ENCODE results near the gene COLGALT1. TPM values are rescaled to one million over a fixed set of nuclear protein-coding genes. Genes with fewer than 3 reads are reported as not detected.

Gene COLGALT1
- total RNA-seq, 1 experiment from 2014 or later, result 86.0 TPM

- Histone ChIP-seq H3K27me3 (ENCODE audit: insufficient read depth, low read length) (no peaks in the 10 kb centered on the region), H3K36me3 (ENCODE audit: control insufficient read depth in 1 of 2, insufficient read depth in 2 of 2, low read length in 2 of 2) (no peaks in the 10 kb centered on the region), H3K4me3 (replicated peaks in 1 of 2; ENCODE audit: low read depth in 1 of 2, low read length in 2 of 2) (no peak overlapping the region), H4K20me1 (ENCODE audit: insufficient read depth) (no peaks in the 10 kb centered on the region), H2AFZ (ENCODE audit: low read depth, low read length, poor library complexity, severe bottlenecking) (no peak overlapping the region), H3K9me3 (ENCODE audit: control insufficient read depth in 1 of 2, insufficient read depth in 1 of 2, low read depth in 1 of 2, low read length in 2 of 2) (no peaks in the 10 kb centered on the region), H3K4me2 (ENCODE audit: low read length) (no peak overlapping the region), H3K27ac (ENCODE audit: low read depth, low read length) (no peak overlapping the region), H3K4me1 (ENCODE audit: control insufficient read depth in 1 of 2, insufficient read depth in 2 of 2, low read length in 2 of 2) (peaks cover 5 to 16% of the 10 kb centered on the region in 2 experiments; a peak in 3 of 4 replicates), H3K9ac (ENCODE audit: low read length) (no peak overlapping the region), H3K79me2 (ENCODE audit: insufficient read depth, low read length) (no peaks in the 10 kb centered on the region), H3K9me2 (ENCODE audit: insufficient read depth) (no peaks in the 10 kb centered on the region)
- ChIA-PET POLR2A (no interaction called here), CTCF (no interaction called here), RAD21 (ENCODE audit: low non-redundant PET in 1 of 2, low total read pairs in 2 of 2, uncharacterized antibody in 2 of 2, unreplicated experiment in 2 of 2) (no interaction called here)
- peak; percentile 69; the same call in 1 of the 2 replicates for ATAC-seq
- no peak for TF ChIP-seq POLR2AphosphoS5 (IDR thresholded peaks at IDR 0.05; ENCODE audit: low read depth, low read length)
- 0 out of 2 replicates have a peak, but pooled peaks have one; percentile 20 for TF ChIP-seq CBX3 (IDR thresholded peaks at IDR 0.05; ENCODE audit: low read depth)
- no TSS peak for BruUV-seq (replicated peaks)
- intact Hi-C loops (cut with micrococcal nuclease), result no loop called here
- DNase-seq (ENCODE audit: low read depth, low spot score), result peak; percentile 22
Measured at GRCh38 chr19:17549085-17549740, 6.2 kb upstream of the COLGALT1 start.

GRCh38 chr19:17550076-17550667 lies 5.3 kb upstream of the COLGALT1 start:
- Histone ChIP-seq H3K79me2 (ENCODE audit: insufficient read depth, low read length) (no peaks in the 10 kb centered on the region), H3K9me3 (ENCODE audit: control insufficient read depth in 1 of 2, insufficient read depth in 1 of 2, low read depth in 1 of 2, low read length in 2 of 2) (no peaks in the 10 kb centered on the region), H3K9ac (ENCODE audit: low read length) (no peak overlapping the region), H4K20me1 (ENCODE audit: insufficient read depth) (no peaks in the 10 kb centered on the region), H3K4me3 (replicated peaks in 1 of 2; ENCODE audit: low read depth in 1 of 2, low read length in 2 of 2) (no peak overlapping the region), H2AFZ (ENCODE audit: low read depth, low read length, poor library complexity, severe bottlenecking) (no peak overlapping the region), H3K36me3 (ENCODE audit: control insufficient read depth in 1 of 2, insufficient read depth in 2 of 2, low read length in 2 of 2) (no peaks in the 10 kb centered on the region), H3K27ac (ENCODE audit: low read depth, low read length) (no peak overlapping the region), H3K4me1 (ENCODE audit: control insufficient read depth in 1 of 2, insufficient read depth in 2 of 2, low read length in 2 of 2) (peaks cover 9 to 21% of the 10 kb centered on the region in 2 experiments; a peak in 3 of 4 replicates), H3K9me2 (ENCODE audit: insufficient read depth) (no peaks in the 10 kb centered on the region), H3K4me2 (ENCODE audit: low read length) (no peak overlapping the region), H3K27me3 (ENCODE audit: insufficient read depth, low read length) (no peaks in the 10 kb centered on the region)
- intact Hi-C loops (cut with micrococcal nuclease), result no loop called here
- DNase-seq (ENCODE audit: low read depth, low spot score) (no peak), ATAC-seq (no peak)
- TF ChIP-seq TCF7L2 (IDR thresholded peaks at IDR 0.05; ENCODE audit: borderline replicate concordance, extremely low read depth, insufficient read depth, insufficient read length), result no peak
- no peak for TF ChIP-seq ZBTB33 (IDR thresholded peaks at IDR 0.05; ENCODE audit: extremely low read depth, insufficient replicate concordance, low read length)
- TF ChIP-seq ZFX (IDR thresholded peaks at IDR 0.05), result no peak
- no peak for TF ChIP-seq SRF (IDR thresholded peaks at IDR 0.05; ENCODE audit: low read depth)
- TF ChIP-seq FOSL1 (IDR thresholded peaks at IDR 0.05; ENCODE audit: low read depth), result no peak
- no peak for TF ChIP-seq ELF1 (IDR thresholded peaks at IDR 0.05; ENCODE audit: borderline replicate concordance, low read depth)
- no peak for TF ChIP-seq EZH2phosphoT487 (IDR thresholded peaks at IDR 0.05; ENCODE audit: borderline replicate concordance)
- no peak for TF ChIP-seq EGR1 (IDR thresholded peaks at IDR 0.05; ENCODE audit: low read depth)
- no peak for TF ChIP-seq EZH2 (IDR thresholded peaks at IDR 0.05)
- no peak for TF ChIP-seq SIN3A (IDR thresholded peaks at IDR 0.05; ENCODE audit: low read depth)
- TF ChIP-seq MAX (IDR thresholded peaks at IDR 0.05), result no peak
- no peak for TF ChIP-seq ATF3 (IDR thresholded peaks at IDR 0.05)
- no peak for TF ChIP-seq RAD21 (IDR thresholded peaks at IDR 0.05; ENCODE audit: low read depth)
- TF ChIP-seq POLR2AphosphoS5 (IDR thresholded peaks at IDR 0.05; ENCODE audit: low read depth, low read length), result no peak
- no peak for TF ChIP-seq SP1 (IDR thresholded peaks at IDR 0.05; ENCODE audit: low read depth)
- TF ChIP-seq POLR2A (IDR thresholded peaks at IDR 0.05; ENCODE audit: borderline replicate concordance, extremely low read depth, insufficient read depth, insufficient read length), result no peak
- no peak for TF ChIP-seq ZNF274 (IDR thresholded peaks at IDR 0.05; ENCODE audit: low read depth, low read length)
- ChIA-PET POLR2A (no interaction called here), RAD21 (ENCODE audit: low non-redundant PET in 1 of 2, low total read pairs in 2 of 2, uncharacterized antibody in 2 of 2, unreplicated experiment in 2 of 2) (no interaction called here), CTCF (no interaction called here)
- BruUV-seq (replicated peaks), result no TSS peak

All from HCT116 (cell line).